ENCODE data around the gene PRKAG3.
A peak's percentile ranks its signal among the peaks of the same experiment; 100 is the strongest.
"Not testable (repeated sequence)": the region's sequence is repeated elsewhere in the genome, so short reads cannot be mapped to it uniquely, and the experiment has no call there.

Gene PRKAG3

GRCh38 chr2:218863021-218863520 lies 31.5 kb upstream of the PRKAG3 start:
- no peak for DNase-seq (ENCODE audit: low read depth in 2 of 2, low spot score in 1 of 2)

- no peak for DNase-seq (ENCODE audit: low read depth in 2 of 2, low spot score in 1 of 2)
Observed at GRCh38 chr2:218861645-218862318, 30.2 kb upstream of the PRKAG3 start.

- no peak for DNase-seq (ENCODE audit: low read depth in 2 of 2, low spot score in 1 of 2)
Observed at GRCh38 chr2:218860950-218861381, 29.4 kb upstream of the PRKAG3 start.

- no peak for DNase-seq (ENCODE audit: low read depth in 2 of 2, low spot score in 1 of 2)
Observed at GRCh38 chr2:218859988-218860831, 28.6 kb upstream of the PRKAG3 start.

GRCh38 chr2:218859556-218859987 lies 28.0 kb upstream of the PRKAG3 start, which contains the start of gene WNT6:
Gene WNT6, plus strand, starts transcription at chr2:218859805. Its CDS starts 233 bp downstream, at chr2:218860038.
- DNase-seq (ENCODE audit: low read depth in 2 of 2, low spot score in 1 of 2) = no peak

- DNase-seq (ENCODE audit: low read depth in 2 of 2, low spot score in 1 of 2) = no peak
Observed at GRCh38 chr2:218858671-218859555, 27.3 kb upstream of the PRKAG3 start.

GRCh38 chr2:218858138-218858445 lies 26.5 kb upstream of the PRKAG3 start:
- no peak for DNase-seq (ENCODE audit: low read depth in 2 of 2, low spot score in 1 of 2)

- no peak for DNase-seq (ENCODE audit: low read depth in 2 of 2, low spot score in 1 of 2)
Observed at GRCh38 chr2:218857371-218858137, 26.0 kb upstream of the PRKAG3 start.

- no peak for DNase-seq (ENCODE audit: low read depth in 2 of 2, low spot score in 1 of 2)
Observed at GRCh38 chr2:218856896-218857243, 25.3 kb upstream of the PRKAG3 start.

GRCh38 chr2:218856167-218856895 lies 24.7 kb upstream of the PRKAG3 start:
- no peak for DNase-seq (ENCODE audit: low read depth in 2 of 2, low spot score in 1 of 2)

GRCh38 chr2:218855305-218856166 lies 23.9 kb upstream of the PRKAG3 start:
- DNase-seq (ENCODE audit: low read depth in 2 of 2, low spot score in 1 of 2) = no peak

- no peak for DNase-seq (ENCODE audit: low read depth in 2 of 2, low spot score in 1 of 2)
Observed at GRCh38 chr2:218854860-218855259, 23.3 kb upstream of the PRKAG3 start.

- DNase-seq (ENCODE audit: low read depth in 2 of 2, low spot score in 1 of 2) = no peak
Observed at GRCh38 chr2:218853766-218854165, 22.2 kb upstream of the PRKAG3 start.

GRCh38 chr2:218852911-218853667 lies 21.5 kb upstream of the PRKAG3 start:
- DNase-seq (ENCODE audit: low read depth in 2 of 2, low spot score in 1 of 2) = peak; percentile 29 to 41

GRCh38 chr2:218851286-218851685 lies 19.7 kb upstream of the PRKAG3 start:
- DNase-seq (ENCODE audit: low read depth in 2 of 2, low spot score in 1 of 2) = no peak

GRCh38 chr2:218850796-218851195 lies 19.2 kb upstream of the PRKAG3 start:
- no peak for DNase-seq (ENCODE audit: low read depth in 2 of 2, low spot score in 1 of 2)

GRCh38 chr2:218849721-218850120 lies 18.1 kb upstream of the PRKAG3 start:
- DNase-seq (ENCODE audit: low read depth in 2 of 2, low spot score in 1 of 2) = no peak

GRCh38 chr2:218846963-218847362 lies 15.4 kb upstream of the PRKAG3 start:
- DNase-seq (ENCODE audit: low read depth in 2 of 2, low spot score in 1 of 2) = not testable (repeated sequence)

Measured in stimulated activated CD8-positive, alpha-beta memory T cell treated with anti-CD3 and anti-CD28 coated beads, Interleukin-4, amount 100 ng/mL, for 1 hour (primary cell).